Astrocyte of the cerebellum (primary cell): Measurements from ENCODE around the gene MDFIC.

Source experiments
- DNase-seq: peaks from one replicate; pipeline ENCODE4 v3.0.0-alpha.2; 2011; ENCODE audit warnings: low read depth
- H3K4me3 ChIP-seq: 2 replicates; pipeline ENCODE4 v1.5.1; 2011; ENCODE audit warnings: mild to moderate bottlenecking, low read depth, low read length, moderate library complexity
- CTCF ChIP-seq: IDR thresholded peaks from 2 replicates; pipeline ENCODE4 v1.5.1; 2012; ENCODE audit warnings: low read length, low read depth, moderate library complexity, mild to moderate bottlenecking; ENCODE audit errors: missing control alignments
- in situ Hi-C: cut with HindIII; loops from 2 replicates; pipeline ENCODE4 v1.10.0; 2017; ENCODE audit warnings: low sequenced_read_pairs

MDFIC gene

GRCh38 chr7:114924038-114924712 is 2.3 kb downstream of the MDFIC start:
- no peak for DNase-seq
- in situ Hi-C loops = no loop called here
- peak overlapping the region; percentile 72 for H3K4me3 ChIP-seq
- no peak for TF ChIP-seq CTCF

GRCh38 chr7:114925434-114925833 is 3.5 kb downstream of the MDFIC start:
- TF ChIP-seq CTCF = no peak
- in situ Hi-C loops = no loop called here
- no peak for DNase-seq
- no peak overlapping the region for H3K4me3 ChIP-seq

- no peak for DNase-seq
- TF ChIP-seq CTCF = no peak
- in situ Hi-C loops = no loop called here
- H3K4me3 ChIP-seq = no peak overlapping the region
Measured at GRCh38 chr7:114928060-114928459, 6.2 kb downstream of the MDFIC start.

- TF ChIP-seq CTCF = no peak
- DNase-seq = no peak
- in situ Hi-C loops = no loop called here
- no peak overlapping the region for H3K4me3 ChIP-seq
Measured at GRCh38 chr7:114929570-114929969, 7.7 kb downstream of the MDFIC start.

GRCh38 chr7:114930107-114930661 is 8.3 kb downstream of the MDFIC start:
- DNase-seq = no peak
- H3K4me3 ChIP-seq = no peak overlapping the region
- in situ Hi-C loops = no loop called here
- no peak for TF ChIP-seq CTCF

GRCh38 chr7:114930829-114931655 is 9.1 kb downstream of the MDFIC start:
- H3K4me3 ChIP-seq = no peak overlapping the region
- DNase-seq = no peak
- no peak for TF ChIP-seq CTCF
- in situ Hi-C loops = no loop called here
